Amniotic stem cell (primary cell): Measurements from ENCODE around the gene EYA2.

ENCODE experiments used
- DNase-seq: peaks from one replicate; lab custom pipeline; 2025; lab: John Stamatoyannopoulos, UW

The EYA2 gene

GRCh38 chr20:46979603-46980241 lies 85.1 kb downstream of the EYA2 start:
- DNase-seq: no peak

DNA sequence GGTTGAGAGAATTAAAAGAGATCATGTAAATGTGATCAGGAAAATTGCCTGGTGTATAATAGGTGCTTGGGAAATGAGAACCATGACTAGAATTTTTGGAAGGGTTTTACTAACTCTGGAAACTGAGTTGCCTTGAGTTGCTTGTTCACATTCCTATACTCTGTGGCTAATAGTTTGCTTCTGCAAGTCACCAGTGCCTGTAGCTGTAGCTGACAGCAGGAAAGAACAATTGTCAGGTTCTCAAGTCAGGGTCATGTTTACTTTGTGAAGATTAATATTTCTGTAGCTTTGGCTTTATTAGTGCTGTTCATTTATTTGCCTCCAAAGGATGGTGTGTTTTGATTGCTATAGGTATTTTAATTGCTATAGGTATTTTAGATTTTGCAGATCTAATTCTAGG lies 86.5 kb downstream of the EYA2 start:
- DNase-seq: no peak

DNA sequence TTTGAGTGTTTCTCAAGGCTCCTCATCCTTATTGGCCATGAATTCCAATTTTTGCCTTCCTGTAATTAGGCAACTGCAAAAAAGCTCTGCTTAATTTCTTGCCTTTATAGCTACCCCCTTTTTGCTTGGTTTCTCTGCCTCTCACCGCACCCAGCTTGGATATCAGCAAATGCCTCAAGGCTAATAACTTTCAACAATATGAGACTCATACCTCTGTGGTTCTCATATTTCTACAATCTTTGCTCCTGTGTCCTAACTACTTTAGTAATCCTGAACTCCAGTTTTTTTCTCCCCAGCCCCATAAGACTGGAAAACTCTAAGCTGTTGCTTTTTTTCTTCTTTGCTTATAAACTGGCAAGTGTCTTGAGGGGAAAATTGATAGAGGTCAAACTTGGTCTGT lies 88.8 kb downstream of the EYA2 start:
- no peak for DNase-seq

DNA sequence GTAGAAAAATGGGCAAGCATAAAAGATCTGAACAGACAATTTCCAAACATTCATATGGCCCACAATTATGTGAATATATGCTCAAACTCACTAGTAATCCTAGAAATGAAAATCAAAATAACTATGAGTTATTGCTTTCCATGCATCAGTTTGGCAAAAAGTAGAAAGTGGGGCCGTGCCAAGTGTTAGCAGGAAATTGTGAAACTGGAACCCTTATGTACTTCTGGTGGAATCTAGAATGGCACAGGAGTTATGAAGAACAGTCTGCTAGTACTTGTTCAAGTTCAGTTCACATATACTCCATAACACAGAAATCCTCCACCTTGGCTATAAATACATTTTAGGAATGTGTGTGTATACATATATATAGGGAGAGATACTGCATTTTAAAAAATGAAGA lies 89.8 kb downstream of the EYA2 start:
- DNase-seq: no peak

DNA sequence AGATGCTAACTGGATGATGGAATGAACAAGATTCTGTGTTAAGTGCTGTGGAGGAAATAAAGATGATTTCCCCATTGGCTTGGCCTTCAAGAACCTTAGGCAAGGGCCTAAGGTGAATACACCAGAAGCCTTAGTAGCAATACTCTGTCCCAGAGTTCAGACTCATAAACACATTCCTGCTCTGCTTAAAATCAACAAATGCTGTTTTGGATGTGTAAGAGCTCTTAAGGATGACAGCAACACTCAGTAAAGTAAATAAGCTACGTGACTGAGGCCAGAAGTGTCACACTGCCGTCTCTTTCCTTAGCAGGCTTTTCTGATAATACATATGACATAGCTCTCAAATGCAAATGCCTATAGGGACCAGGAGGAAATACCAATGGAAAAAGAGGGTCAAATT lies 90.6 kb downstream of the EYA2 start:
- DNase-seq: no peak

DNA sequence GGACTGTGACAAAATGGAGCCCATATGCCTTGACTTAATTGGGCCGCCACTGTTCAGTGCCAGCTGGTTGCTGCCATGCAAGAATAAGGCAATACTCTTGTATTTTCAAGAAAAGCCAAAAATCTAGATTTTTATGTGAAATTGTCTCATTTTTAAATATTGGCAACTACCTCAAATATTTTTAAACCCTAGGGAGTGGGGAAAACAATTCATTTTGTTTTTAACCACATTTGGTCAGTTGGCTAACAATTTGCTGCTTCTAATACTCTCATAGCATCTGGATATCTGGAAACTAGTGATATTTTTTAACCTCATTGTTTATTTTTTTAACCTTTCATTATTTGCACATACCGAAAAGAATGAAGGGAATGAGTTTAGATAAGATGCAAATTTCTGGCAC lies 91.0 kb downstream of the EYA2 start:
- DNase-seq: no peak

- DNase-seq: no peak
These were observed 92.4 kb downstream of the EYA2 start for GRCh38 chr20:46987001-46987400.

DNA sequence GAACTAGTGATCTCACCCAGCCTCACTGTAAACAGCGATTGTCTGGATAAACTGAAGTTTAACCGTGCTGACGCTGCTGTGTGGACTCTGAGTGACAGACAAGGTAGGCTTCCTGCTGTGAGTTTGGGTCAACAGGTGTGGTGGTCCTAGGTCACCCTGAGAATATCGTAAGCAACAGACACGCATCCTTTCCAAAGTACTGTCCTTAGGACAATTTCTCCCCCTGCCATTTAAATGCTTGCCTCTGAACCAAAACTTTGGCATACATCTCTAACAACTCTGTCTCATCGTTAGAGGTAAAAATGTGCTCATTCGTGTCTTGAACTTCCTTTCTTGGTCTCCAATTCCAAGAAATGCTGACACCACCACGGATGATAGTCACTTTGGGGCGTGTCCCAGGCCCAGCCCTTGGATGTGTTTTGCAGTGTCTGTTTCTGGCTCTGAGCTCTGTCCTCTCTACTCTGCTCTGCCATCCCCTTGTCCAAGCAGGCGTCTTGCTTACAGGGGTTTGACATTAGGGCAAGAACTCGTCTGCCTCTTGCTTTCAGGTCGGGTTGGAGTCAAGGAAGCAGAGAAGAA lies 95.5 kb downstream of the EYA2 start:
- no peak for DNase-seq

- no peak for DNase-seq
These were observed 96.0 kb downstream of the EYA2 start for GRCh38 chr20:46990596-46991104.

- no peak for DNase-seq
These were observed 96.5 kb downstream of the EYA2 start for GRCh38 chr20:46991168-46991567.

GRCh38 chr20:46991880-46992639 lies 97.4 kb downstream of the EYA2 start:
- no peak for DNase-seq

DNA sequence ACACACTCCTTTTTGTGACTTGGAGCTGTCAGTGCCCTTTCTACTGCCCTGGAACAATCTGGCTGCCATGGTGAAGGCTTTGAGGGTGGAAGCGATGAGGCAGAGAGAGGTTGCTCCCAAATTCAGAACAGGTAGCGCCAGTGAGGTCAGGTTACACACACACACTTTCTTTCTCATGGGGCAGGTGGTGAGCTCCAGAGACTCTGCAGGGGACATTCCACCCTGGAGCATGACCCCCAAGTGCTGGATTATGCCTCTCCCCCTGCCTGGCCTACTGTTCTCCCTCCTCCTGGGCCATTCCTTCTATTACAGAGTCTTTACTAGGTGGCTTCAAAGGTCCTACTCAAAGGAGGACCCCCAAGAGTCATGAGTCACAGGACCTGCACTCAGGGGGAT lies 98.0 kb downstream of the EYA2 start:
- DNase-seq: no peak

GRCh38 chr20:46993465-46994095 lies 98.9 kb downstream of the EYA2 start:
- no peak for DNase-seq

GRCh38 chr20:46994341-46994740 lies 99.7 kb downstream of the EYA2 start:
- no peak for DNase-seq

- DNase-seq: no peak
These were observed 101.0 kb downstream of the EYA2 start for GRCh38 chr20:46995561-46996142.

DNA sequence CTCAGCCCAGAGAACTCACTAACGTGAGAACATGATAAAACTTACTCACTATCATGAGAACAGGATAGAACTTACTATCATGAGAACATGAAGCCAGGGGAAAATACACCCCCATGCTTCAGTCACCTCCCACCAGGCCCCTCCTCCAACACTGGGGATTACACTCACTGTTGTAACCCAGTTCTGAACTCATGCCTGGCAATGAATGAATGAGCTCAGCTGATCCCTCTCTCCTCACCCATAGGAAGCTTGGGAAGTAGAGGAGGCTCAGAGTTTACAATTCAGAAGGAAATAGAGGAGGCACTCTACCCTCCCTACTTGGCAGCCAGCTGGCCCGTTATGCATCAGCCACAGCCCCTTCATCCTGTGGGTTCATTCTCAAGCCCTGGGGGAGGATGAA lies 102.5 kb downstream of the EYA2 start:
- DNase-seq: no peak

GRCh38 chr20:46998477-46999240 lies 104.0 kb downstream of the EYA2 start:
- no peak for DNase-seq

DNA sequence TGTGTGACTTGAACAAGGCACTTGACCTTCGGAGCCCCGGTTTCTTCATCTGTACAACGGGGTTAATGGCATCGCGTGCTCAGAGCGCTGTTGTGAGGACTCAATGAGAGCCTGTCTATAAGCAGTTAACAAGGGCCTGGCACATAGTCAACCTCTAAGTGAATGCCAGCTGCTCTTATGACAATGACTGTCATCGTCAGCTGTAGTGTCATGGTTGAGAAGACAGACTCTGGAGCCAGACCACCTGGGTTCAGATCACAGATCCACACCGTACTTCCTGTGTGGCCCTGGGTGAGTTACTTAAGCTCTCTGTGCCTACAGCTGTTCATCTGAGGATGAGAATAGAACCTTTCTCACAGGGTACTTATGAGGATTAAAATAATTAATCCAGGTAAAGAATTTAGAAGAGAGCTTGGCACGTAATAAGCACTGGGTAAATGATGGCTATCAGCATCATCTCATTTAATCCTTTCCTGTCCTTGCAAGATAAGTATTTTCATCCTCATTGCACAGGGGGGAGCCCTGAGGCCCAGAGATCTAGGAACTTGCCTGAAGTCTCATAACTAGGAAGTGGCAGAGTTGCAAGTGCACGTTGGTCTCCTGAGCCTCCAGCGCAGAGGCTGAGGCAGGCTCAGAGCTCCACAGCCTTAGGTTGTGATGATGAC lies 105.3 kb downstream of the EYA2 start:
- no peak for DNase-seq

- no peak for DNase-seq
These were observed 108.6 kb downstream of the EYA2 start for GRCh38 chr20:47003223-47003622.

GRCh38 chr20:47004179-47004578 lies 109.5 kb downstream of the EYA2 start:
- DNase-seq: no peak
